DND-41 (cell line): ENCODE data around the gene OR5J2.
"Not testable (repeated sequence)": the region's sequence is repeated elsewhere in the genome, so short reads cannot be mapped to it uniquely, and the experiment has no call there.

Source experiments
- ATAC-seq: fragments of 200-7000 bp; cut with Tn5 transposase; 3 replicates; pipeline ENCODE4 v1.9.1; 2021; ENCODE audit warnings: low read depth; ENCODE audit not compliant: insufficient read depth
- DNase-seq: peaks from one replicate; pipeline ENCODE4 v3.0.0-alpha.2; 2020
- H2AFZ ChIP-seq: 2 replicates; pipeline ENCODE4 v1.6.0; 2012; ENCODE audit warnings: low read depth, low read length
- H3K27ac ChIP-seq: 2 replicates; pipeline ENCODE4 v1.5.1; 2012; ENCODE audit warnings: low read length, inconsistent platforms
- H3K27me3 ChIP-seq: fragments of 200-600 bp; sonication (generic); 2 replicates; pipeline ENCODE4 v1.6.0; 2012; ENCODE audit warnings: low read length, mild to moderate bottlenecking, inconsistent platforms; ENCODE audit not compliant: insufficient read depth, poor library complexity
- H3K36me3 ChIP-seq: 2 replicates; pipeline ENCODE4 v1.5.1; 2012; ENCODE audit warnings: low read length, inconsistent platforms; ENCODE audit not compliant: insufficient read depth
- H3K4me1 ChIP-seq: 2 replicates; pipeline ENCODE4 v1.5.1; 2012; ENCODE audit warnings: mild to moderate bottlenecking, low read length; ENCODE audit not compliant: insufficient read depth
- H3K4me2 ChIP-seq: 2 replicates; pipeline ENCODE4 v1.6.0; 2012; ENCODE audit warnings: mild to moderate bottlenecking, moderate library complexity, low read length, inconsistent platforms; ENCODE audit not compliant: insufficient read depth
- H3K4me3 ChIP-seq, 2 experiments: fragments of 200-600 bp in 1 of 2; shearing (Covaris generic) in 1 of 2; 2 replicates each; pipeline ENCODE4 v1.5.1; 2012 to 2016; ENCODE audit warnings: inconsistent platforms in 2 of 2, low read length in 2 of 2, mild to moderate bottlenecking in 2 of 2, low read depth in 1 of 2, moderate library complexity in 1 of 2
- H3K79me2 ChIP-seq: 2 replicates; pipeline ENCODE4 v1.6.0; 2012; ENCODE audit warnings: low read length, inconsistent platforms; ENCODE audit not compliant: insufficient read depth
- H3K9ac ChIP-seq: 2 replicates; pipeline ENCODE4 v1.6.0; 2012; ENCODE audit warnings: low read depth, mild to moderate bottlenecking, inconsistent platforms, low read length, moderate library complexity
- H3K9me3 ChIP-seq: 2 replicates; pipeline ENCODE4 v1.5.1; 2012; ENCODE audit warnings: low read length, moderate library complexity, mild to moderate bottlenecking, inconsistent platforms; ENCODE audit not compliant: insufficient read depth, severe bottlenecking
- H4K20me1 ChIP-seq: 2 replicates; pipeline ENCODE4 v1.6.0; 2012; ENCODE audit warnings: low read length; ENCODE audit not compliant: insufficient read depth
- CTCF ChIP-seq: IDR thresholded peaks from 2 replicates; pipeline ENCODE4 v1.5.1; 2012; ENCODE audit warnings: borderline replicate concordance, low read length, moderate library complexity, mild to moderate bottlenecking; ENCODE audit not compliant: poor library complexity, severe bottlenecking; ENCODE audit errors: extremely low read depth
- EZH2 ChIP-seq: IDR thresholded peaks from 3 replicates; pipeline ENCODE4 v1.6.1; 2012; ENCODE audit warnings: borderline replicate concordance, low read depth, mild to moderate bottlenecking, moderate library complexity, low read length, inconsistent platforms; ENCODE audit not compliant: severe bottlenecking

Gene OR5J2

GRCh38 chr11:56207790-56208189 lies 31.4 kb downstream of the OR5J2 start:
- H3K79me2 ChIP-seq: no peaks in the 10 kb centered on the region

GRCh38 chr11:56214537-56214936 lies 38.1 kb downstream of the OR5J2 start:
- no peak for TF ChIP-seq EZH2
- TF ChIP-seq CTCF: no peak
- Histone ChIP-seq H3K79me2 (no peaks in the 10 kb centered on the region), H3K36me3 (no peaks in the 10 kb centered on the region), H3K4me1 (no peaks in the 10 kb centered on the region), H3K27me3 (no peaks in the 10 kb centered on the region), H3K9ac (no peak overlapping the region), H3K27ac (no peak overlapping the region), H3K4me3 (no peak overlapping the region), H3K9me3 (no peaks in the 10 kb centered on the region), H2AFZ (no peak overlapping the region), H4K20me1 (no peaks in the 10 kb centered on the region), H3K4me2 (no peak overlapping the region)
- DNase-seq (no peak), ATAC-seq (no peak)

More at GRCh38 chr11:56207790-56208189, 31.4 kb downstream of the OR5J2 start:
- no peak for DNase-seq
- Histone ChIP-seq H3K36me3 (no peaks in the 10 kb centered on the region), H2AFZ (no peak overlapping the region), H3K4me3 (no peak overlapping the region), H3K4me1 (no peaks in the 10 kb centered on the region), H4K20me1 (no peaks in the 10 kb centered on the region), H3K4me2 (no peak overlapping the region), H3K27me3 (no peaks in the 10 kb centered on the region), H3K9ac (no peak overlapping the region), H3K27ac (no peak overlapping the region), H3K9me3 (no peaks in the 10 kb centered on the region)
- no peak for ATAC-seq
- TF ChIP-seq CTCF: no peak
- no peak for TF ChIP-seq EZH2

- H3K27me3 ChIP-seq, H3K9ac ChIP-seq, ATAC-seq, H3K79me2 ChIP-seq, H3K27ac ChIP-seq, H4K20me1 ChIP-seq, H3K4me1 ChIP-seq, H3K9me3 ChIP-seq, H2AFZ ChIP-seq, H3K4me3 ChIP-seq, H3K4me2 ChIP-seq, H3K36me3 ChIP-seq, DNase-seq: not testable (repeated sequence)
Observed at GRCh38 chr11:56219735-56220134, 43.3 kb downstream of the OR5J2 start.
